Fibroblast of the aortic adventitia (primary cell): Measurements from ENCODE around the gene RTP2. TPM values are rescaled to one million over a fixed set of nuclear protein-coding genes. Genes with fewer than 3 reads are reported as not detected.
A peak's percentile ranks its signal among the peaks of the same experiment; 100 is the strongest.

Source experiments
- DNase-seq: peaks from one replicate; pipeline ENCODE4 v3.0.0-alpha.2; 2010; ENCODE audit warnings: low read depth
- H3K4me3 ChIP-seq: 2 replicates; pipeline ENCODE4 v1.5.1; 2011; ENCODE audit warnings: low read depth, mild to moderate bottlenecking, control low read depth, low read length, moderate library complexity
- total RNA-seq: library from RNA; depleted of rRNA; stranded (reverse); fragments of >200 nt; gene quantifications from 2 replicates; pipeline ENCODE4 v1.2.3, GENCODE V29; 2012; ENCODE audit warnings: low replicate concordance
- TF ChIP-seq, protein P1 (sequence below): IDR thresholded peaks from 2 replicates; pipeline ENCODE4 v1.5.1; 2011; ENCODE audit warnings: mild to moderate bottlenecking, low read length, control low read depth, inconsistent platforms; ENCODE audit not compliant: insufficient read depth

RTP2 gene
- total RNA-seq, 1 donor, result not detected

DNA sequence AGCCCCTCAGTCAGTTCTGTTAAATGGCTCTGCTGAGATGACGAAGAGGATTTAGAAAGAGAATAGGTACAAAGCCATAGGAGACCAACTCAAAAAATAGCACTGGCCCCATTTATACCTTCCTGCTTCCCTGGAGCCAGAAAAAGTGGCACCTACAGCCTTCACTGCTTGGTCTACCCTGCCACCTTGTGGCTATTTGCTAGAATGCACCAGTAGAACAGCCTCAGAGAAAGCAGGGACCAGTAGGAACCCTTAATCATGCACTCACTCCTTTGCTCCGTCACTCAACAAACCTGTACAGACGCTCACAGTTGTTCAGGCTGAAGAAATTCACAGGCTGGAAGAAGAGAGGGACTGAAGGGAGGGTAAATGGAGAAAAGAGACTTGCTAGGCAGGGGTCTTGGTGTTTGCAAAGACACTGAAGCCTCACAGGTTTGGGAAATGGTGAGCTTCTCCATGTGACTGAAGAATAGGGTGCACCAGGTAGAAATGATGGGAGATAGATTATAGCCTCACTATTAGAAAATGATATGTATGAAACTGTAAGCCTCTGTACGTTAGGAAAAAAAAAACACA lies 12.1 kb upstream of the RTP2 start:
- H3K4me3 ChIP-seq, result no peak overlapping the region
- DNase-seq, result peak; percentile 82
- TF ChIP-seq, protein P1, sequence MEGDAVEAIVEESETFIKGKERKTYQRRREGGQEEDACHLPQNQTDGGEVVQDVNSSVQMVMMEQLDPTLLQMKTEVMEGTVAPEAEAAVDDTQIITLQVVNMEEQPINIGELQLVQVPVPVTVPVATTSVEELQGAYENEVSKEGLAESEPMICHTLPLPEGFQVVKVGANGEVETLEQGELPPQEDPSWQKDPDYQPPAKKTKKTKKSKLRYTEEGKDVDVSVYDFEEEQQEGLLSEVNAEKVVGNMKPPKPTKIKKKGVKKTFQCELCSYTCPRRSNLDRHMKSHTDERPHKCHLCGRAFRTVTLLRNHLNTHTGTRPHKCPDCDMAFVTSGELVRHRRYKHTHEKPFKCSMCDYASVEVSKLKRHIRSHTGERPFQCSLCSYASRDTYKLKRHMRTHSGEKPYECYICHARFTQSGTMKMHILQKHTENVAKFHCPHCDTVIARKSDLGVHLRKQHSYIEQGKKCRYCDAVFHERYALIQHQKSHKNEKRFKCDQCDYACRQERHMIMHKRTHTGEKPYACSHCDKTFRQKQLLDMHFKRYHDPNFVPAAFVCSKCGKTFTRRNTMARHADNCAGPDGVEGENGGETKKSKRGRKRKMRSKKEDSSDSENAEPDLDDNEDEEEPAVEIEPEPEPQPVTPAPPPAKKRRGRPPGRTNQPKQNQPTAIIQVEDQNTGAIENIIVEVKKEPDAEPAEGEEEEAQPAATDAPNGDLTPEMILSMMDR, result peak; percentile 97

DNA sequence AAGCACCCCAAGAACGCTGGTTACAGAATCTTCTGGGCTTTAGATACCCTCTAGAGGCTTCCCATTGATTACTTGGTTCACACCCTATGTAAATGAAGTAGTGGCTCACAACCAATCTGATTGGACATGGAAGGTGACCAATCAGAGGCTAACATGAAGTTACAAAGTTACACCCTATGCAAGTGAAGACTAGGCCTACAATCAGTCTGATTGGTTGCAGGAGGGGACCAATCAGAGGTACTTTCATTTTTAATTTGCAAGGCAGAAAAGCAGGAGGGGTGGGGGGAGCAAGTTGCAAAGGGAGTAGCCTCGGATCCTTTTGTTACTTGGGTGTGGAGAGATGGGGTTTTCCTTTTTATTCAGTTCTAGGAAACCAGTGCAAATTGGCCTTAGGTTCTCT lies 11.1 kb upstream of the RTP2 start:
- peak; percentile 60 for DNase-seq
- no peak overlapping the region for H3K4me3 ChIP-seq
- TF ChIP-seq, protein P1, result no peak

DNA sequence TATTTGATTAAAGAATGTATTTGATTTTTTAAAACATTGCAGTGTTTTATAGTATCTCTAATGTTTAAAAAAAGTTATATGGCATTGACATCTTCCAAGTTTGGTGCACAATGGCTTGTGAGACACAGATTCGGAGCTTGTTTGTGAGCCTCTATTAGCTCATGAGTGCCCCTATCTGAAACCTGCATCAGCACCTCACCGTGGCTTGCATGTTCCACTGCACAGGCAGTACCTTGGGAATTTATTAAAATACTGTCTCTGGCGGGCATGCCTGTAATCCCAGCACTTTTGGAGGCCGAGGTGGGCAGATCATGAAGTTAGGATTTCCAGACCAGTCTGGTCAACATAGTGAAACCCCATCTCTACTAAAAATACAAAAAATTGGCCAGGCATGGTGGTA lies 6.8 kb upstream of the RTP2 start:
- TF ChIP-seq, protein P1, result no peak
- H3K4me3 ChIP-seq, result no peak overlapping the region
- DNase-seq, result no peak

DNA sequence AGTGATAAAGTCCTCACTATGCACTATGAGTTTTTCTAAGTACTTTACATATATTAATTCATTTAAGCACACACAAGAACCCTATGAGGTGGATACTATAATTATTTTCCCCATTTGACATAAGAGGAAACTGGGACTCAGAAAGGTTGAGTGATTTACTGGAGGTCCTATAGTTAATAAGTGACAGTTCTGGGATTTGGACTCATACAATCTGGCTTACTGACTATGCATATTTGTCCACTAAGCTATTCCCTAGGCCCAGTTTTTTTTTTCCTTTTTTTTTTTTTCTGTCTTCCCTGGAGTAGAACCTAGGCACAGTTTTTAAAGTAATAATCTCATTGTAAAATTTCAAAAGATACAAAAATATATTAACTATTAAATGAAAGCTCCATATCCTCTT lies 6.3 kb upstream of the RTP2 start:
- H3K4me3 ChIP-seq, result no peak overlapping the region
- TF ChIP-seq, protein P1, result no peak
- no peak for DNase-seq

DNA sequence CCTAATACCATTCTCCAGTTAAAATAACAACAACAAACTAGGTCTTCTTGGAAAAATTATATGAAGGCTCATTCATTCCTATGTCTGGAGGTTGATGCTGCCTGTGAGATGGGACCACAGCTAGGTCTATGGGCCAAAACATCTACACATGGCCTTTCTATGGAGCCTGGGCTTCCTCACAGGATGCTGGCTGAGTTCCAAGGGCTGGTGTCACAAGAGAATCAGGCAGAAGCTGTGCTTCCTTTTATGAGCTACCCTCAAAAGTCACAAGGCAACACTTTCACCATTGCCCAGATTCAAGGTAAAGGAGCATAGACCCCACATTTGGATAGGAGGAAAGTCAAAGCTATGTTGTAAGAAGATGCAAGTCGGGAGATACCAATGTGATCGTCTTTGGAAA lies 4.6 kb upstream of the RTP2 start:
- no peak overlapping the region for H3K4me3 ChIP-seq
- DNase-seq, result no peak
- TF ChIP-seq, protein P1, result no peak

DNA sequence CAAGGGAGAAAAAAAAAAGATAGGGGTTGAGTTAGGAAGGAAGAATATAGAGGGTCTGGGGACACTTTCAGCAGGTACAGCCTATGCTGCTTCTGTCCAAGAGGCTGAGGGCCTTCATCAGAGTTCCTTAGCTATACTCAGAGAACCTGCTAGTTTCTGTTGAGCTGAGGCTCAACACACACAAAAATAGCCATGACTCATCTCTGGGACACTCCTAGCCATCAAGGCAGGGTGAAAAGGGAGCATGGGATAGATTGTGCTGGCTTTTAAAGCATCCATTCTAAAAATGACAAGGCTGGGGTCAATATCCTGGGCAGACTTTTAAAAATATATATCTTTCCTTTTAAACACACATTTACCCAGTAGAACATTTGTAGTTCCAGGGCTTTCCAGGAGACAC lies 2.8 kb upstream of the RTP2 start:
- DNase-seq, result peak; percentile 15
- TF ChIP-seq, protein P1, result no peak
- H3K4me3 ChIP-seq, result no peak overlapping the region

DNA sequence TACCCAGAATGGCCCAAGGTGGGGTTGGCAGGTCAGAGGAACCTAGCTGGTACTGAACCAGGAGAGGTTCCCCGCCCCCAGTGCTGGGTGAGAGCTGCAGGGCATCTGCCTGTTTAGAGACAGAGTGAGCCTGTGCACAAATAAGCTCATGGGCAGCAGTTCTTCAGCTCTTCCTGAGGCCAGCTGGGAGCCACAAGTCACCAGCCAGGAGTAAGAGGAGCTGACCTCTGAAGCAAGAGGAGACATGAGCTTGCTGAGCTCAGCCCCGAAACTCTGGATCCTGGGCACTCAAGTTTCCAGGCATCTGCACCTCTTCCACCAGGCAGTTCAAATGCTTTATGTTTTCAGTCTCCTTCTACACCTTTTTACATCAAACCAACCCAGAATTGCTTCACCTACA lies 2.1 kb downstream of the RTP2 start:
- TF ChIP-seq, protein P1, result no peak
- no peak for DNase-seq
- H3K4me3 ChIP-seq, result no peak overlapping the region
